CD14-positive monocyte (primary cell): ENCODE results near the gene TFPI. TPM values are rescaled to one million over a fixed set of nuclear protein-coding genes. Genes with fewer than 3 reads are reported as not detected.

Source experiments
- DNase-seq, 3 donors: peaks; one replicate each; pipeline ENCODE4 v3.0.0-alpha.2; 2011 to 2022
- H2AFZ ChIP-seq: 2 replicates; pipeline ENCODE4 v1.6.0; 2012; ENCODE audit warnings: mild to moderate bottlenecking, low read depth, low read length, inconsistent platforms; ENCODE audit not compliant: insufficient read depth, poor library complexity, severe bottlenecking
- H3K27ac ChIP-seq, 2 donors: 1 replicate in 1 of 2; 2 replicates in 1 of 2; pipeline ENCODE4 v1.5.1; 2012 to 2013; ENCODE audit warnings: low read length in 2 of 2, control low read depth in 1 of 2, inconsistent platforms in 1 of 2, low read depth in 1 of 2, mild to moderate bottlenecking in 1 of 2
- H3K27me3 ChIP-seq, 2 donors: one replicate each; pipeline versions ENCODE4 v1.6.0 to v1.6.1; 2011 to 2013; ENCODE audit warnings: low read length in 2 of 2; ENCODE audit not compliant: control insufficient read depth in 2 of 2, insufficient read depth in 2 of 2
- H3K36me3 ChIP-seq, 2 donors: replicated peaks in 1 of 2; 1 replicate in 1 of 2; 2 replicates in 1 of 2; pipeline versions ENCODE4 v1.5.1 to v1.6.1; 2012 to 2013; ENCODE audit warnings: low read length in 2 of 2, control low read depth in 1 of 2, inconsistent platforms in 1 of 2, mild to moderate bottlenecking in 1 of 2; ENCODE audit not compliant: insufficient read depth in 2 of 2, control insufficient read depth in 1 of 2
- H3K4me1 ChIP-seq, 2 donors: 1 replicate in 1 of 2; 2 replicates in 1 of 2; pipeline versions ENCODE4 v1.5.1 to v1.6.1; 2012 to 2013; ENCODE audit warnings: low read length in 2 of 2, control low read depth in 1 of 2, inconsistent platforms in 1 of 2, mild to moderate bottlenecking in 1 of 2, moderate library complexity in 1 of 2; ENCODE audit not compliant: insufficient read depth in 2 of 2, control insufficient read depth in 1 of 2
- H3K4me2 ChIP-seq: replicated peaks from 2 replicates; pipeline ENCODE3; 2012; ENCODE audit warnings: low read length, moderate library complexity, mild to moderate bottlenecking; ENCODE audit not compliant: poor library complexity, severe bottlenecking; ENCODE audit errors: extremely low read depth
- H3K4me3 ChIP-seq, 3 experiments: fragments of 200-600 bp in 1 of 3; sonication (generic) in 1 of 3; replicated peaks in 1 of 3; 1 replicate in 2 of 3; 2 replicates in 1 of 3; pipeline ENCODE4 v1.5.1; 2011 to 2013; ENCODE audit warnings: low read length in 3 of 3, mild to moderate bottlenecking in 3 of 3, control low read depth in 2 of 3, low read depth in 2 of 3, inconsistent platforms in 1 of 3, moderate library complexity in 1 of 3
- H3K79me2 ChIP-seq: 2 replicates; pipeline ENCODE4 v1.6.0; 2012; ENCODE audit warnings: mild to moderate bottlenecking, control low read depth, inconsistent platforms, low read length, moderate library complexity; ENCODE audit not compliant: insufficient read depth
- H3K9ac ChIP-seq: 2 replicates; pipeline ENCODE4 v1.6.0; 2017; ENCODE audit warnings: low read length, mild to moderate bottlenecking; ENCODE audit not compliant: insufficient read depth, poor library complexity, severe bottlenecking
- H3K9me3 ChIP-seq, 2 donors: replicated peaks in 1 of 2; 1 replicate in 1 of 2; 2 replicates in 1 of 2; pipeline versions ENCODE4 v1.5.1 to v1.6.1; 2012 to 2013; ENCODE audit warnings: low read length in 2 of 2, control low read depth in 1 of 2; ENCODE audit not compliant: control insufficient read depth in 1 of 2, insufficient read depth in 1 of 2
- H4K20me1 ChIP-seq: 2 replicates; pipeline ENCODE4 v1.6.0; 2012; ENCODE audit warnings: mild to moderate bottlenecking, low read length, control low read depth, moderate library complexity; ENCODE audit not compliant: insufficient read depth
- H3K27ac Mint-ChIP-seq, 7 donors: one replicate each; pipeline ENCODE4 v1.8.0; 2020; ENCODE audit warnings: mild to moderate bottlenecking in 7 of 7, mixed read lengths in 7 of 7, moderate library complexity in 6 of 7, inconsistent platforms in 2 of 7
- H3K27me3 Mint-ChIP-seq, 3 donors: one replicate each; pipeline ENCODE4 v1.8.0; 2021 to 2022; ENCODE audit warnings: low read depth in 3 of 3, mild to moderate bottlenecking in 3 of 3, mixed read lengths in 3 of 3, moderate library complexity in 3 of 3, inconsistent platforms in 1 of 3
- H3K36me3 Mint-ChIP-seq, 2 donors: one replicate each; pipeline ENCODE4 v1.8.0; 2020; ENCODE audit warnings: mixed read lengths in 2 of 2, inconsistent platforms in 1 of 2, mild to moderate bottlenecking in 1 of 2
- H3K4me1 Mint-ChIP-seq: one replicate; pipeline ENCODE4 v1.8.0; 2020; ENCODE audit warnings: mild to moderate bottlenecking, mixed read lengths
- H3K4me3 Mint-ChIP-seq, 2 donors: one replicate each; pipeline ENCODE4 v1.8.0; 2020; ENCODE audit warnings: mild to moderate bottlenecking in 2 of 2, mixed read lengths in 2 of 2, moderate library complexity in 1 of 2
- H3K9me3 Mint-ChIP-seq, 7 donors: one replicate each; pipeline ENCODE4 v1.8.0; 2020 to 2022; ENCODE audit warnings: mixed read lengths in 7 of 7, mild to moderate bottlenecking in 6 of 7, moderate library complexity in 6 of 7, inconsistent platforms in 2 of 7
- CTCF ChIP-seq: fragments of 200-600 bp; IDR thresholded peaks from one replicate; pipeline ENCODE4 v1.8.0; 2022; ENCODE audit warnings: antibody characterized with exemption, mild to moderate bottlenecking
- WGBS: methylation state at CpG from one replicate; pipeline ENCODE4 v1.1.5; 2013; ENCODE audit warnings: missing lambda C conversion rate; ENCODE audit not compliant: insufficient coverage; 5-methylcytosine and 5-hydroxymethylcytosine counted together
- intact Hi-C, 2 donors: fragments of 100-400 bp; cut with micrococcal nuclease; formaldehyde crosslinking; loops; one replicate each; pipeline versions ENCODE4 v1.15.0 to v1.15.1; 2023
- polyA plus RNA-seq, 3 donors: library from polyadenylated mRNA; depleted of rRNA in 1 of 3; unstranded in 2 of 3; stranded (reverse) in 1 of 3; fragments of 300-500 nt in 2 of 3; fragments of >200 nt in 1 of 3; fragmentation: Illumina TruSeq in 2 of 3; gene quantifications; 1 replicate in 2 of 3; 2 replicates in 1 of 3; pipeline ENCODE4 v1.2.3, GENCODE V29; 2012 to 2021

TFPI gene
- polyA plus RNA-seq, 3 donors: 0.46 TPM; not detected in 2

- Histone ChIP-seq H3K9me3 (no peaks in the 10 kb centered on the region), H3K27me3 (no peaks in the 10 kb centered on the region), H3K27ac (no peak overlapping the region), H2AFZ (no peak overlapping the region), H3K4me1 (no peaks in the 10 kb centered on the region), H3K36me3 (no peaks in the 10 kb centered on the region), H3K79me2 (no peaks in the 10 kb centered on the region), H3K4me2 (no peak overlapping the region), H3K9ac (no peak overlapping the region), H4K20me1 (no peaks in the 10 kb centered on the region), H3K4me3 (no peak overlapping the region)
- WGBS: no CpG with 5 or more reads among the region's 1 CpG
- no peak for DNase-seq
- no peaks in the 10 kb centered on the region for H3K4me1 Mint-ChIP-seq
- no peak overlapping the region for H3K27ac Mint-ChIP-seq
- intact Hi-C loops: no loop called here
- no peak for TF ChIP-seq CTCF
- H3K27me3 Mint-ChIP-seq: no peaks in the 10 kb centered on the region
- H3K9me3 Mint-ChIP-seq: peaks cover 0 to 5% (median 0%) of the 10 kb centered on the region in 7 donors
- no peaks in the 10 kb centered on the region for H3K36me3 Mint-ChIP-seq
- no peak overlapping the region for H3K4me3 Mint-ChIP-seq
These were observed 21.5 kb upstream of the TFPI start for GRCh38 chr2:187575751-187576067.

- no peaks in the 10 kb centered on the region for H3K4me1 Mint-ChIP-seq
- peaks cover 0 to 5% (median 0%) of the 10 kb centered on the region in 7 donors for H3K9me3 Mint-ChIP-seq
- intact Hi-C loops: no loop called here
- Histone ChIP-seq H3K79me2 (no peaks in the 10 kb centered on the region), H3K4me2 (no peak overlapping the region), H3K4me1 (no peaks in the 10 kb centered on the region), H3K9me3 (no peaks in the 10 kb centered on the region), H3K27me3 (no peaks in the 10 kb centered on the region), H2AFZ (no peak overlapping the region), H3K9ac (no peak overlapping the region), H3K4me3 (no peak overlapping the region), H3K36me3 (no peaks in the 10 kb centered on the region), H3K27ac (no peak overlapping the region), H4K20me1 (no peaks in the 10 kb centered on the region)
- H3K27ac Mint-ChIP-seq: no peak overlapping the region
- no peak for TF ChIP-seq CTCF
- no peaks in the 10 kb centered on the region for H3K36me3 Mint-ChIP-seq
- WGBS: no CpG with 5 or more reads among the region's 3 CpGs
- H3K27me3 Mint-ChIP-seq: no peaks in the 10 kb centered on the region
- no peak overlapping the region for H3K4me3 Mint-ChIP-seq
- DNase-seq: no peak
These were observed 20.9 kb upstream of the TFPI start for GRCh38 chr2:187574969-187575750.
